HG03457 (cell line): ENCODE measurements around the gene DNAAF9.
A peak's percentile ranks its signal among the peaks of the same experiment; 100 is the strongest.
"Not testable (repeated sequence)": the region's sequence is repeated elsewhere in the genome, so short reads cannot be mapped to it uniquely, and the experiment has no call there.

Experiments used
- ATAC-seq: cut with Tn5 transposase; IDR thresholded peaks from one replicate; pipeline ENCODE4 v1.9.1; 2021; ENCODE audit warnings: moderate number of reproducible peaks; ENCODE audit not compliant: unreplicated experiment

DNAAF9 gene

GRCh38 chr20:3407040-3407770 lies at the start of gene DNAAF9:
Gene DNAAF9 (minus strand): TSS chr20:3407669. CDS start chr20:3407557, 112 bp downstream.
- no peak for ATAC-seq

DNA sequence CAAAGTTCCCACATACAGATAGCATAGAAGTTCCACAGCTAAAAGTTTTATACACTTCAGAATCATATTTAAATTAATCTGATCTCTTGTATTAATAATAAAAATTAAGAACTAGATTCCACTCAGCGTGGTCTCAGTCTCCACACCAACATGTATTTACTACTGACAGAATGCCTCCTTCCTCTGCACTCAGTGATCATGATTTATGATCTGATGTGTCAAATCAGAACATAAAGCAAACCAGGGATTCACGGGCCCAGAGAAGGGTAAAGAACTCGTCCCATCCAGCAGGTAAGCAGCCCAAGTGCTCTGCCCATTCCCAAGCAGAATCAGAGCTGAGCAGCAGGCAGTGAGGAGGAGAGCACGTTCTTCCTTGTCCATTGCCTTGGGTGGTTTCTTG lies 49.2 kb upstream of the DNAAF9 start:
- ATAC-seq = no peak

GRCh38 chr20:3454831-3455230 lies 47.4 kb upstream of the DNAAF9 start:
- no peak for ATAC-seq

GRCh38 chr20:3452690-3453089 lies 45.2 kb upstream of the DNAAF9 start:
- ATAC-seq = no peak

DNA sequence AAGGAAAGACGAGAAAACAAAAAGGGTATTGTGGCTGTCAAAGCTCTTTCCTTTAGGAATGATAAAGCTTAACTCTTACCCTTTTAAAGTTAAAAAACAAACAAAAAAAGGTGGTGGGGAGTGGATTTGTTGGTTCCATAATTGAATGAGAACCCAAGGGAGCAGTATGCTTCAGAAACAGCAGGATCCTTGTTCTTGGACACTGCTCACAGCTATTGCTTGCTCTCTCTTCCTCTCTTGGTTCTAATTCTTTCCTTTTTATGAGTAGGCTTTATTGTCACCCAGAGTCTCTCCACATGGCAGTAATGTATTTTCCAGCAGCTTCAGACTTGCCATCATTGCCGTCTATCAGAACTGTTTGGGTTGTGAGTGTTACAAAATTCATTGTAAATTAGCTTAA lies 44.7 kb upstream of the DNAAF9 start:
- no peak for ATAC-seq

DNA sequence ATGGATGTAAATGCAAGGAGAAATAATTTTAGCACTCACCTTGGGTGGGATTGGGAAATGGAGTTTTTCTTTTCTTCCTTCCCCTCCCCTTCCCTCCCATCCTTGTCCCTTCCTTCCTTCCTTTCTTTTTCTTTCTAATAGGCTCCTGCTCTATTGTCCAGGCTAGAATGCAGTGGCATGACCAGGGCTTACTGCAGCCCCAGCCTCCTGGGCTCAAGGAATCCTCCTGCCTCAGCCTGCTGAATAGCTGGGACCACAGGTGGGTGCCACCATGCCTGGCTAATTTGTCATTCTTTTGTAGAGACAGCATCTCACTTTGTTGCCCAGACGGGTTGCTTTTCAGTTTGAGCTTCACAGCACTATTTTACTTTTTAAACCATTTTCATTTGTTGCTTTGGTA lies 41.9 kb upstream of the DNAAF9 start:
- no peak for ATAC-seq

GRCh38 chr20:3447321-3447720 lies 39.9 kb upstream of the DNAAF9 start:
- no peak for ATAC-seq

GRCh38 chr20:3446779-3447178 lies 39.3 kb upstream of the DNAAF9 start:
- ATAC-seq = no peak

DNA sequence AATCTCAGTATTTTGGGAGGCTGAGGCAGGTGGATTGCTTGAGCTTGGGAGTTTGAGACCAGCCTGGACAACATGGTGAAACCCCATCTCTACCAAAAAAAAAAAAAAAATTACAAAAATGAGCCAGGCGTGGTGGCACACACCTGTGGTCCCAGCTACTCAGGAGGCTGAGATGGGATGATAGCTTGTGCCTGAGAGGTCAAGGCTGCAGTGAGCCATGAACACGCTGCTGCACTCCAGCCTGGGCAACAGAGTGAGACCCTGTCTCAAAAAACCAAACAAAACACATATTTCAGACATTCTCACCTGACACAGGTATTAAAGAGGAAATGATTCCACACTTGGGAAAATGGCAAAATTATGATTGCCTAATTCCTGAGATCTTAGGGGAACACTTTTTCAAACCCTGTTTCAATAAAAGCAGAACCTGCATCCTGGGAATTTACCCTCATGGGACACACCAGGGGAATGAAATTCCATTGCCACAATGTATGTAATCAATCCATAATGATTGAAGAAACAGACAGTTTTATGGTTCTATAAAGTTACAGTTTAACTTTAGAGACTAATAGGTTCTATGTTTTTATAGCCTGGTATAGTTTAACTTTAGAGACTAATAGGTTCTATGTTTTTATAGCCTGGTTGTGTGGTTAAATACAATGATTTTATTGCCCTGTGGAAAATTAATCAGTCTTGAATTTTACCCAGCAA lies 29.6 kb upstream of the DNAAF9 start:
- ATAC-seq = no peak

GRCh38 chr20:3434232-3434631 lies 26.8 kb upstream of the DNAAF9 start:
- no peak for ATAC-seq

DNA sequence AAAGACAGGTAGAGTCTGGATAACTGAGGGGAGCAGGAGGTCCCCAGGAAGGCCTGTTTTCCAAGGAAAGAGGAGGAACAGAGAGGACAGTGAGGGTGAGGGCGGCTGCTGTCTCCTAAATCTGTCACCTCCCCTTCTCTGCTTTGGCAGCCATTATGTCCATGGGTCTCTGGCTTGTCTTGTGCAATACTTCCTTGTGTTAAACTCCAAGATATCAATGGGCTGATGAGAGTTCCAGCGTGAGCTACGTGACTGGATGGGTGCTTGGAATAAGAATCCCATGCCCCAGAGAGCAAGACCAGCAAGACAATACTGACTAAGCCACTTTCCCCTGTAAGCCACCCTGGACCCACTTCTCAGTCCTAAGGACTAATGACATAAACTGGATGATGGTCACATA lies 26.3 kb upstream of the DNAAF9 start:
- no peak for ATAC-seq

DNA sequence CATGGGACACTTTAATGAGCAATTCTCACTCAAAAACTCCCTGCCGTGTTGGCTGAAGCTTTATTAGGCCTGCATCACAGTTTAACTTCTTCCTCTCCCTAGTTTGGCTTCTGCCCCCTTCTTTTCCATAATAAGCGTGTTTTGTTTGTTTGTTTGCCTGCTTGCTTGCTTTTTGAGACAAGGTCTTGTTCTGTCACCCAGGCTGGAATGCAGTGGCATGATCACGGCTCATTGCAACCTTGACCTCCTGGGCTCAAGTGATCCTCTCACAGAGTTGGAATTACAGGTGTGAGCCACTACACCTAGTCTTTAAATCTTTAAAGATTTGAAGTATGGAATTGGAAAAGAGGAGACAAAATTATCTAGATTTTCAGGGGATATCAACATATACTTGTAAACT lies 25.4 kb upstream of the DNAAF9 start:
- no peak for ATAC-seq

- no peak for ATAC-seq
These were observed 23.6 kb upstream of the DNAAF9 start for GRCh38 chr20:3431109-3431508.

GRCh38 chr20:3430376-3431069 lies 23.1 kb upstream of the DNAAF9 start:
- peak; percentile 52 for ATAC-seq

DNA sequence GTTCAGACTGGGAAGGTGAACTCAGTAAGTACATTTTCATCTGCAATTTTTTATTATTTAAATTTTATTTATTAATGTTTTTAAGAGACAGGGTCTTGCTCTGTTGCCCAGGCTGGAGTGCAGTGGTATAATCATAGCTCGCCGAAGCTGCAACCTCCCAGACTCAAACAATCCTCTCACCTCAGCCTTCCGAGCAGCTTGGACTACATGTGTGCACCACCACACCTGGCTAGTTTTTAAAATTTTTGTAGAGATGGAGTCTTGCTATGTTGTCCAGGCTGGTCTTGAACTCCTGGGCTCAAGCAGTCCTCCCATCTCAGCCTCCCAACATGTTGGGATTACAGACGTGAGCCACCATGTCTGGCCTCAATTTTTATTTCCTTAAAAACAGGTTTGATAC lies 19.3 kb upstream of the DNAAF9 start:
- not testable (repeated sequence) for ATAC-seq

DNA sequence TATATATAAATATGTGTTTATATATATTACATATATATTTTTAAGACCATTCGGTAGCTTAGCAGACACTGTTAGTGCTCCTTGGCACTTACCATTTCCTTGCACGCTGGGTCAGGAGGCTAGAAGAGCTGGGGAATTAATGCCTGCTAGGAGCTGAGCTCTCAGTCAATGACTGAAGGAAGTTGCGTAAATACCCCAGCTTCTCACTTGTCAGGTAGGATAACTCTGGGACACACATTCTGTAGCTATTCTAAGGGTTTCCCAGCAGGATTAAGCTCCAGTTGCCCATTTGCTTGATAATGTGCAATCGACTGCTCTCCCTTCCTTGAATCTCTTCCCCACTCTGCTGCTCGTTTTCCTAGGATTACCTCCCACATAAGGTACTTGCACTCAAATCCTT lies 15.7 kb upstream of the DNAAF9 start:
- ATAC-seq = no peak

DNA sequence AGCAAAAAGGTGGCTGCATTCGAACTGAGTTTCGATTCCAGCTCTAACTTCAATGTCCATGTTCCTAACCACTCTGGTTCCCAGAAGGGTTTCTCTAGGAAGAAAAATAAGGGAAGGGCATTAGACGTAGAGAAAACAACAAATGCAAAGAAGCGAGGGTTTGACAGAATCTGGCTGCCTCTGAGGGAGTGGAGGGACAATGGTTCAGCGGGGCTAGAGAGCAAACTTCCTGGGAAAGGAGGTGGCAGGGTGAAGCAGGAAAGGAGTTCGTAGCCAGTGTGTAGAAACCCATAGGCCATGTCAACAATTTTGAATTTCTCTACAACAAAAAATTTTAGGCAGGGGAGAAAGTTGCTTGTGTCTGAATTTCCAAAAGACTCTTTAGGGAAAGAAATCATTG lies 14.5 kb upstream of the DNAAF9 start:
- no peak for ATAC-seq

DNA sequence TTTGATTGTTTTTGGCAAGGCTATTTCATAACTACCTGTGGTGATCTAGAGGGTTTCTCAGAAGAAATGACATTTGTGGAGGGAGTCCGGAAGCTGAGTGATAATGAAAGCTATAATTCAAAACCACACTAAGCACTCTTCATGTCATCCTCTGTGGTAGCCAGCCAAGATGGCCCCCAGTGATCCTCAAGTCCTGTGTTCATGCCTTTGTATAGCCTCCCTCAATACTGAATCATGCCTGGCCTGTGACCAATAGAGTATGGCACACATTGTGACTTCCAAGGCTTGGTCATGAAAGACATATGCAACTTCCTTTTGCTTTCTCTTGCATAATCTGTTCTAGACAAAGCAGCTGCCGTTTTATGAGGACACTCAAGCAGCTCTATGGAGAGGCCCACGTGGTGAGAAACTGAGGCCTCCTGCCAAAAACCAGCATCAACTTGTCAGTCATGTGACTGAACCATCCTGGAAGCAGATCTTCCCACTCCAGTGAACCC lies 12.8 kb upstream of the DNAAF9 start:
- peak; percentile 93 for ATAC-seq

GRCh38 chr20:3418161-3418560 lies 10.7 kb upstream of the DNAAF9 start:
- not testable (repeated sequence) for ATAC-seq

DNA sequence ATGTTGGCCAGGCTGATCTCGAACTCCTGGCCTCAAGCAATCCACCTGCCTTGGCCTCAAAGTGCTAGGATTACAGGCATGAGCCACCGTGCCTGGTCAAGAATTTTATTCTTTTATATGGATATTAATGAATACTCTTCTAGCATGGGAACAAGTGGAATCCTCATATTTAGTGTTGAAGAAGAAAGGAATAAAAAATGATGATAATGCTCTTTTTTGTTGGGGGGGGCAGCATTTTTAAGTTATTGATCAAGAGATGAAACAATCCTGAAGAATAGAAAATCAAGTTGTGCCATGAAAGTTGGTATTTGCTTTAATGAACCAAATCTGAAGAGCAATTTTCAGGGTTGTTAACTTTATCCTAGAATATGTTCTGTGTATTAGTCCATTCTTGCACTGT lies 6.7 kb upstream of the DNAAF9 start:
- ATAC-seq = no peak

DNA sequence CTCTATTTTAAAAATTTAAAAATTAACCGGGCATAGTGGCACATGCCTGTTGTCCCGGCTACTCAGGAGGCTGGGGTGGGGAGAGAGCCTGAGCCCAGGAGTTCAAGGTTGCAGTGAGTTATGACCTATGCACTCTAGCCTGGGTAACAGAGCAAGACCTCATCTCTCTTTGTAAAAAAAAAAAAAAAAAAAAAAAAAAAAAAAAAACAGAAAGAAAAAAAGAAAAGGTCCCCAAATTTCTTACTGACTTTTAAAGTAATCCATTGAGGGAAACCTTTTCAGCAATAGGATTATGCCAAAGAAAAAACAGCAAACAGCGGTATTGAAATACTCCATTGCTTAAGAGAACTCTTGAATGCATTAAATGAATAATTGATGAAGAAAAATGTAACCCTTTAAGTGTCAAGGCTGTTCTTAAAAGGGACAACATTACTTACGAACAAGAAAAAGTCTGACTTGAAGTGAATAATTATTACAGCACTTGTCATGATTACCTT lies 6.0 kb upstream of the DNAAF9 start:
- no peak for ATAC-seq
